HL-60 (cell line): ENCODE measurements around the gene CDH23.

Experiments
- GABPA ChIP-seq: IDR thresholded peaks from 2 replicates; pipeline ENCODE4 v1.6.1; 2012; ENCODE audit warnings: low read depth
- POLR2AphosphoS5 ChIP-seq: IDR thresholded peaks from 2 replicates; pipeline ENCODE4 v1.6.1; 2012; ENCODE audit warnings: low read depth
- TF ChIP-seq, protein P1 (sequence below): IDR thresholded peaks from one replicate; pipeline ENCODE4 v1.5.1; 2011; ENCODE audit warnings: low read length, control low read depth, inconsistent platforms; ENCODE audit not compliant: insufficient read depth

GRCh38 chr10:71651428-71651827 is 254.7 kb downstream of the CDH23 start:
- TF ChIP-seq, protein P1, sequence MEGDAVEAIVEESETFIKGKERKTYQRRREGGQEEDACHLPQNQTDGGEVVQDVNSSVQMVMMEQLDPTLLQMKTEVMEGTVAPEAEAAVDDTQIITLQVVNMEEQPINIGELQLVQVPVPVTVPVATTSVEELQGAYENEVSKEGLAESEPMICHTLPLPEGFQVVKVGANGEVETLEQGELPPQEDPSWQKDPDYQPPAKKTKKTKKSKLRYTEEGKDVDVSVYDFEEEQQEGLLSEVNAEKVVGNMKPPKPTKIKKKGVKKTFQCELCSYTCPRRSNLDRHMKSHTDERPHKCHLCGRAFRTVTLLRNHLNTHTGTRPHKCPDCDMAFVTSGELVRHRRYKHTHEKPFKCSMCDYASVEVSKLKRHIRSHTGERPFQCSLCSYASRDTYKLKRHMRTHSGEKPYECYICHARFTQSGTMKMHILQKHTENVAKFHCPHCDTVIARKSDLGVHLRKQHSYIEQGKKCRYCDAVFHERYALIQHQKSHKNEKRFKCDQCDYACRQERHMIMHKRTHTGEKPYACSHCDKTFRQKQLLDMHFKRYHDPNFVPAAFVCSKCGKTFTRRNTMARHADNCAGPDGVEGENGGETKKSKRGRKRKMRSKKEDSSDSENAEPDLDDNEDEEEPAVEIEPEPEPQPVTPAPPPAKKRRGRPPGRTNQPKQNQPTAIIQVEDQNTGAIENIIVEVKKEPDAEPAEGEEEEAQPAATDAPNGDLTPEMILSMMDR = no peak
- TF ChIP-seq POLR2AphosphoS5 (no peak), GABPA (no peak)
